ENCODE measurements around the gene HMGXB3.
"Not testable (repeated sequence)": the region's sequence is repeated elsewhere in the genome, so short reads cannot be mapped to it uniquely, and the experiment has no call there.

HMGXB3 gene

GRCh38 chr5:150050172-150050811, 49.8 kb downstream of the HMGXB3 start:
- DNase-seq (ENCODE audit: low read depth in 2 of 2, low spot score in 1 of 2) = not testable (repeated sequence)

GRCh38 chr5:150051657-150052195, 51.2 kb downstream of the HMGXB3 start:
- DNase-seq (ENCODE audit: low read depth in 2 of 2, low spot score in 1 of 2) = no peak

DNA sequence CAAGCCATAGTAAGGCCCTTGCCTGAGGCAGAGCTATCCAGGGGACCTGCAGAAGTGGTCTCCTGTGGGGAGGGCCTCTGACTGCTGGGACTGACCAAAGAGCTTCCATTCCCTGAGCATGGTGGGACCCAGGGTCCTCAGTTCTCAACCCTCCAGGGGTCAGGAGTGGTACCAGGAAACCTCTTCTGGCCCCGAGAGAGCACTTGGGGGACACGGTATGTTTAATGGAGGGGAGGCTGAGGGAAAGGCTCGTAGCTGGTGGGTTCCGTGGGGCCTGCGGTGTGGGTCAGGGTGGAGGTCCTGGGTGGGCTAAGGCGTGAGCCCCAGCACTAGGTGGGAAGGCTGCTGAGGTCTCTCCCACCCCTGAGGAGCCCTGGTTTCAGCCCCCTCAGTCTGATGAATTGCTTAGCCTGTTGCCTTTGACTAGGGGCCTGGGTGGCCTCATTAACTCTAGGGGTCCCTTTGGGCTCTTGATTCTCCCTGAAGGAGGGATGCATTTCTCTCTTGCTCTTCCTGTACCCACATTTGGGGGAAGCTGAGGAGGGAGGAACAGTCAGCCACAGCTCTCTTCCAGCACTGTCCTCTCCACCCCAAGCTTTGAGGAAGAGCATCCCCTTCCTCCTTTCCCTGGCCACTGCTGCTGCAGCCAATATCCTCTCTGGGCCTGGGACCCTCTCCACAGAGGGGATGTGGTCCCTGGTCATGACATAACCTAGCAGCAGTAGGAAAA, 51.9 kb downstream of the HMGXB3 start:
- DNase-seq (ENCODE audit: low read depth in 2 of 2, low spot score in 1 of 2) = no peak

- no peak for DNase-seq (ENCODE audit: low read depth in 2 of 2, low spot score in 1 of 2)
Observed at GRCh38 chr5:150052956-150053712, 52.6 kb downstream of the HMGXB3 start.

DNA sequence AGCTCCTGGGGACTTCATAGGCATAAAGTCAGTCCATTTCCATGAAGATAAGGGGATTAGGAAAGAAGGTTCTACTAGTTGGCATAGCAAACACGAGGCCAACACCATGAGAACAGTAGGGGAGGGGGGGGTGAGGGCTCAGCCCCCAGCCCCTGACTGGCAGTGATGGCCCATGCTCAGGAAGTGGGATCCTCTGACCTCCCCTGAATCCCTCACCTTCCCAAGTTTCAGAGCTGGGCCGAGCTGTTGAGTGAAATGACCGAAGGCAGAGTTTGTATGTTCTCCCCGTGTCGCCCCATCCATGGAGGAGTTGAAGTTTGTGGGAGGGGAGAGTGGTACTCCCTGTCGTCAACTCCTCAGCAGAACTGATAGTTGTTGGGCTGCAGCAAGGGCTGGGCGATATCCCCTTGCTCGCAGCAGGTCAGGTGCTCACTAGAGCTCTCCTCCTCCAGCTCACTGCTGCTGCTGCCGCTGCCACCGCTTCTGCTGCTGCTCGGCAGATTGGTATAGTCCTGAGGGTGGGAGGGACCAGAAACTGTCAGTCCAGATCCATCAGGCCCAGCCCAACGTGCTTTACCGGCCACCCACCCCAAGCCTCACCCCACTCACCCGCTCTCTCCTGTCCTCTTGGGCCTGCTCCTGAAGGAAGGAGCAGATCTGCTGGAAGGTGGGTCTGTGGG, 53.3 kb downstream of the HMGXB3 start:
- no peak for DNase-seq (ENCODE audit: low read depth in 2 of 2, low spot score in 1 of 2)

GRCh38 chr5:150054569-150054968, 54.0 kb downstream of the HMGXB3 start:
- DNase-seq (ENCODE audit: low read depth in 2 of 2, low spot score in 1 of 2) = no peak

- DNase-seq (ENCODE audit: low read depth in 2 of 2, low spot score in 1 of 2) = no peak
Observed at GRCh38 chr5:150055326-150056074, 55.0 kb downstream of the HMGXB3 start.

DNA sequence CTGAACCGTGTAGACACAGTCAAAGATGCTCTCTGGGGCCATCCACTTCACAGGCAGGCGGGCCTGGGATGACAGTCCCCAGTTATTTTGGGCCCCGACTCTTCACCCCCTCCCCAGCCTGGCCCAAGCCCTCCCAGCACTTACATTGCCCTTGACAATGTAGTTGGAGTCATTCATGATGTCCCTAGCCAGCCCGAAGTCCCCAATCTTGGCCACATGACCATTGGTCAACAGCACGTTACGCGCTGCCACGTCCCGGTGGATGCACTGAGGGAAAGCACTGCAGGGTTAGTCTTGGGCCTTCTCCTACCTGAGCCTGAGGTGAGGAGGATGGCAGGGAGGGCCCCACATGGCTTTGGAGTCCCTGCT, 55.5 kb downstream of the HMGXB3 start:
- no peak for DNase-seq (ENCODE audit: low read depth in 2 of 2, low spot score in 1 of 2)

DNA sequence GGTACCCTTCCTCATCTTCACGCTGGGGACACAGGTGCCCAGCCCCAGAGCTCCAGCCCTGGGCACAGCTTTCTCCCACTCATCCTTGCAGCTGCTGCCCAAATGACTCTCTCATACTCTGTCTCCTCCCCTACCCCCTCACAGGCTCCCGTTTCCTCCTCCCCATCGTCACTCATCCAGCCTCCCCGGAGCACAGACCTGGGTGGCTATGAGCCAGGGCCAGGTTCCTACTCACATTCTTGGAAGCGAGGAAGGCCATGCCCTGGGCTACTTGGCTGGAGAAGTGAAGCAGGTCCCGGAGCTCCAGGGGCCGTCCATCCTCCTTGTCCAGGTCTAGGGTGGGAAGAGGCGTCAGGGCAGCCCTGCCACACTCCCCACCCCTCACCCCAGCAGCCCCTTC, 56.5 kb downstream of the HMGXB3 start:
- no peak for DNase-seq (ENCODE audit: low read depth in 2 of 2, low spot score in 1 of 2)

DNA sequence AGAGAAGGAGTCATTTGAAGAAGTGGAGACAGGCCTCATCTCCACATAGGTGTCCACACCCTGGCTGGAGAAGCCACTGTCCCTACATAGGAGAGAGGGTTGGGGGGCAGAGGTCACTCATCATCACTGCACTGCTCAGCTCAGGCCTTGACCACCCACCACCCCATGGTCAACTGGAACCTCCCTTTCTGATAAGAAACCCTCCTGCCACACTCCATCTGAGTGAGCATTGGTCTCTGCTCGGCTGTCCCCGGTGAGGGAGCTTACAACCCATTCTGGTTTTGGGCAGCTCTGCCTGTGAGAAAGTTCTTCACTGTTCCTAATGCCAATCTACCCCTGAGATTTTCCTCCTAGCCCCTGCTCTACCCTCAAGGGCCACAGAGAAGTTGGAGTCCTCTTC, 57.0 kb downstream of the HMGXB3 start:
- no peak for DNase-seq (ENCODE audit: low read depth in 2 of 2, low spot score in 1 of 2)

DNA sequence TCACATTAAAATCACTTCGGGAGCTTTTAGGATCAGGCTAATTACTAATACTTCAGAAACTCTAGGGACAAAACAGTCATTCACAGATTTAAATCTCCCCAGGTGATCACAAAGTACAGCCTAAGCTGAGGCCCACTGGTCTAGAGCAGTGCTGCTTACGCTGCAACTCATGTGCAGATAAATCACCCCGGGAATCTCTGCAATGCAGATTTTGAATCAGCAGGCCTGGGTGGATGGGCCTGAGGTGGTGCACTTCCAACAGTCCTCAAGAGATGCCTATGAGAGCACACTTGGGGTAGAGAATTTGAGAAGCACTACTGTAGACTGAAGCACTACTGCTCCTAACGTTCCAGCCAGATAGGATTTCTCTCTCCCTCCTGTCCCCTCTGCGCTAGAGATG, 57.5 kb downstream of the HMGXB3 start:
- no peak for DNase-seq (ENCODE audit: low read depth in 2 of 2, low spot score in 1 of 2)

- no peak for DNase-seq (ENCODE audit: low read depth in 2 of 2, low spot score in 1 of 2)
Observed at GRCh38 chr5:150058480-150059126, 58.1 kb downstream of the HMGXB3 start.

DNA sequence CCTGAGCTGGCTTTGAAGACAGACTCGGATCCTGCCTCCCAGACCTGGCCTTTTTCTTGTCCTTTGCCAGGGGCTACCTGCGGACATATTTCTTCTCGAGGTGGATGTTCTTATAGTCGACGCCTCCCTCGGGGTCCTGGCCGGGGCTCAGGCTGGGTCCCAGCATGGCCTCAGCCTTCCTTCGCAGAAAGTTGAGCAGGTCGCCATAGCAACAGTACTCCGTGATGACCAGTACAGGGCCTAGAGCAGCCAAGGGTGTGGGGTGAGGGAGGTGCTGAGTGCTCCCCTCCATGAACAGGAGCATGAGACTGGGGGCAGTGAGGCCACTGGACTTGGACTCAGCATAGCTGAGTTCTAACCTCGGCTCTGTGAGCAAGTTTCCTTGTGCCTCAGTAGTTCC, 59.1 kb downstream of the HMGXB3 start:
- DNase-seq (ENCODE audit: low read depth in 2 of 2, low spot score in 1 of 2) = no peak

DNA sequence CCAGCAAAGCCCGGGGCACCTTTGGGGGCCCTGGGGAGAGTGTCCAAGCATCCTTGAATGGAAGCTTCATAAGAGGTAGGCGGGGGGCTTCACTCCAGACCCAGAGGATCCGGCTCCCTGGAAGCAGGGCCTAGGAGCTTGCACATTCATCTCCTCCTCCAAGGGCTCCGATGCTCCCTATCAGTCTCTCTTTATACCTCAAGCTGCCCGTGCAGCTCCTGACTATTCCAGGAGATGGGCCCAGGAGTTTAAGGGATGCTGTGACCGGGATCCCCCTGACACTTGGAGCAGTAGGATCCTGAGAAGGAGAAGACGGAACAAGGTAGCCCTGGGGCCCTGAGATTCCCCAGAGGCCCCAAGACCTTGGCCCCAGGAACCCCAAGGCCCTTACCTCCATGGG, 59.9 kb downstream of the HMGXB3 start:
- DNase-seq (ENCODE audit: low read depth in 2 of 2, low spot score in 1 of 2) = no peak

GRCh38 chr5:150061538-150061995, 61.0 kb downstream of the HMGXB3 start:
- no peak for DNase-seq (ENCODE audit: low read depth in 2 of 2, low spot score in 1 of 2)

DNA sequence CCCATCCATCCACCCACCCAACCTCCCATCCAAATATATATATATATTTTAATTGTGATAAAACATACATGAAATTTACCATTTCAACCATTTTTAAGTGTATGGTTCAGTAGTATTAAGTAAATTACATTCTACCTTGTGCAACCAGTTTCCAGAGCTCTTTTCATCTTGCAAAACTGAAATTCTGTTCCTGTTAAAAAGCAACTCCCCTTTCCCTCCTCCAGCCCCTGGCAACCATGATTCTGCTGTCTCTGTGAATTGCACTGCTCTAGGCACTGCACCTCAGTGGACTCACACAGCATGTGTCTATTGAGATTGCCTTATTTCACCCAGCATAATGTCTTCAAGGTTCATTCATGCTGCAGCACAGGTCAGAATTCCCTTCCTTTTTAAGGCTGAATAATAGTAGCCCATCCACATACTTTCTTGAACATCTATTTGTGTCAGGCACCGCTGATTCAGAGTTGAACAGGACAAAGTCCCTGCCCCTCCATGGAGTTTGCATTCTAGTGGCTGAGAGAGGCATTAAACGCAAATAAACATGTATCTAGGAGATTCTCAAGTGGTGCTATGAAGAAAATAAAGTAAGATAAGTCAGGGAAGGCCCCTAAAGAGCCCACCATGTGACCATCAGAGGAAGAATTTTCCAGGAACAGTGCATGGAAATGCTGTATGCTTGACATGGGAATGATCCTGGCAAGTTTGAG, 61.8 kb downstream of the HMGXB3 start:
- DNase-seq (ENCODE audit: low read depth in 2 of 2, low spot score in 1 of 2) = no peak

- no peak for DNase-seq (ENCODE audit: low read depth in 2 of 2, low spot score in 1 of 2)
Observed at GRCh38 chr5:150063638-150064037, 63.1 kb downstream of the HMGXB3 start.

- no peak for DNase-seq (ENCODE audit: low read depth in 2 of 2, low spot score in 1 of 2)
Observed at GRCh38 chr5:150064681-150065220, 64.2 kb downstream of the HMGXB3 start.

- no peak for DNase-seq (ENCODE audit: low read depth in 2 of 2, low spot score in 1 of 2)
Observed at GRCh38 chr5:150065346-150065745, 64.8 kb downstream of the HMGXB3 start.
